ENCODE data around the gene LRRTM4. TPM values are rescaled to one million over a fixed set of nuclear protein-coding genes. Genes with fewer than 3 reads are reported as not detected.

The LRRTM4 gene
- total and polyA plus RNA-seq, 8 donors: 0.38 to 3.3 (median 2.0) TPM

DNA sequence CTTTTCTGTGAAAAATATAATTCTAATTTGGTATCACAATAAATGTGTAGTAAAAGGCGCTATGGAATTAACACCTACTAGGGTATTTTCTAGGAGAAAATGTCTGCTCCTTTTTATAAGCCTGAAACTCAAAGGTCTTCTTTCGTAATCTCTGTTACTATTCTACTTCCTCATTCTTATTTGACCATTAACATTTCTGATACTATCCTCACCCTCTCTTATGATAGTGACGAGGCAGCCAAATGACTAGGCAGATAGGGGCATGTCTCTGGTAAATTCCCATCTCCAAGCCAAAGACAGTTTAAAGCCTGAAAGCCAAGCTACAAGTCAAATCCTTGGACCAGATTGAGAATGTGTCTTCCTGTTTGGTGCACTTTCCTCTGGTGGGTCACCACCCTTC lies 251.7 kb downstream of the LRRTM4 start:
- DNase-seq: no peak
- H3K27me3 ChIP-seq: no peaks in the 10 kb centered on the region
- H3K27ac ChIP-seq: no peak overlapping the region
- peaks cover 0 to 5% of the 10 kb centered on the region in 2 donors for H3K9me3 ChIP-seq
- no peak overlapping the region for H3K4me3 ChIP-seq
- H3K4me1 ChIP-seq: no peaks in the 10 kb centered on the region
- no peak for ATAC-seq
- TF ChIP-seq, protein P1, sequence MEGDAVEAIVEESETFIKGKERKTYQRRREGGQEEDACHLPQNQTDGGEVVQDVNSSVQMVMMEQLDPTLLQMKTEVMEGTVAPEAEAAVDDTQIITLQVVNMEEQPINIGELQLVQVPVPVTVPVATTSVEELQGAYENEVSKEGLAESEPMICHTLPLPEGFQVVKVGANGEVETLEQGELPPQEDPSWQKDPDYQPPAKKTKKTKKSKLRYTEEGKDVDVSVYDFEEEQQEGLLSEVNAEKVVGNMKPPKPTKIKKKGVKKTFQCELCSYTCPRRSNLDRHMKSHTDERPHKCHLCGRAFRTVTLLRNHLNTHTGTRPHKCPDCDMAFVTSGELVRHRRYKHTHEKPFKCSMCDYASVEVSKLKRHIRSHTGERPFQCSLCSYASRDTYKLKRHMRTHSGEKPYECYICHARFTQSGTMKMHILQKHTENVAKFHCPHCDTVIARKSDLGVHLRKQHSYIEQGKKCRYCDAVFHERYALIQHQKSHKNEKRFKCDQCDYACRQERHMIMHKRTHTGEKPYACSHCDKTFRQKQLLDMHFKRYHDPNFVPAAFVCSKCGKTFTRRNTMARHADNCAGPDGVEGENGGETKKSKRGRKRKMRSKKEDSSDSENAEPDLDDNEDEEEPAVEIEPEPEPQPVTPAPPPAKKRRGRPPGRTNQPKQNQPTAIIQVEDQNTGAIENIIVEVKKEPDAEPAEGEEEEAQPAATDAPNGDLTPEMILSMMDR (IDR thresholded peaks at IDR 0.05): no peak
- H3K36me3 ChIP-seq: no peaks in the 10 kb centered on the region
- intact Hi-C loops (cut with DNase I): no loop called here

DNA sequence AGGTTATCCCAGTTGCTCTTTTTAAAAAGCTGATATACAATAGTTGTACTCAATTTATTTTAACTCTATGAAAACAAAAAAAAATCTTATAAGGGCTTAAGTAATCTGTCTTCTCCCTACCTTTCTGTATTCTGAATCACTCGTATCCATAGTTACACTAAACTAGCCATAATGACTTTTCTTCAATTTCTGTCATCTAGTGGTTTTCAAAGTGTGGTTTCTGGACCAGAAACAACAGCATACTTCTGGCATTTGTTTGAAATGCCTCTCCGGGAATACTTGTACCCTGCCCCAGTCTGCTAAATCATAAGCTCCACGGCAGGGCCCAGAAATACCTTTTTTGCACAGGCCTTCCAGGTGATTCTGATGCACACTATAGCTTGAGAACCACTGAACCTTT lies 253.6 kb downstream of the LRRTM4 start:
- no peaks in the 10 kb centered on the region for H3K36me3 ChIP-seq
- TF ChIP-seq, protein P1 (IDR thresholded peaks at IDR 0.05): no peak
- no peaks in the 10 kb centered on the region for H3K4me1 ChIP-seq
- ATAC-seq: no peak
- H3K27me3 ChIP-seq: no peaks in the 10 kb centered on the region
- no peak overlapping the region for H3K4me3 ChIP-seq
- no peak for DNase-seq
- H3K27ac ChIP-seq: no peak overlapping the region
- peaks cover 0 to 5% of the 10 kb centered on the region in 2 donors for H3K9me3 ChIP-seq
- intact Hi-C loops (cut with DNase I): no loop called here

GRCh38 chr2:77232909-77233425 lies 289.2 kb downstream of the LRRTM4 start:
- intact Hi-C loops (cut with DNase I): no loop called here
- DNase-seq (no peak), ATAC-seq (no peak)
- H3K27ac ChIP-seq: no peak overlapping the region
- no peak overlapping the region for H3K4me3 ChIP-seq
- H3K4me1 ChIP-seq: no peaks in the 10 kb centered on the region
- no peaks in the 10 kb centered on the region for H3K36me3 ChIP-seq
- TF ChIP-seq, protein P1 (IDR thresholded peaks at IDR 0.05): no peak
- H3K9me3 ChIP-seq: no peaks in the 10 kb centered on the region
- no peaks in the 10 kb centered on the region for H3K27me3 ChIP-seq

DNA sequence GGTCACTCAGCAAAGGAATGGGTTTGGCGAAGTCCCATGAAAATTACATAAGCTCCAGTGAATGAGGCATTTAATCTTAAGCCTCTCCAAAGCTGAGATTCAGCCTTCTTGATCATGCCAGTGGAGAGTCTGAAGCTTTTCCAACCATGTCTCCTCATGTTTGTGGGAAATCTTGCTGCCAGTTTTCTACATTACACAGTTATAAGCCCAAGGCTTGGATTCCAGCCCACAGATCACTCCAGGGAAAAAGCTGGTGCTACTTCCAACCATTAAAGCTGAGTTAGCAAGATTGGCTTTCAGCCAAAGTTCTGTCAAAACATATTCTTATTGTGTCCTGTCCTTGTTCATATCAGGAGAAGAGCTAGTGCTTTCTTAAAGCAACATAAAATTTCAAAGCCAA lies 293.8 kb downstream of the LRRTM4 start:
- TF ChIP-seq, protein P1 (IDR thresholded peaks at IDR 0.05): no peak
- no peaks in the 10 kb centered on the region for H3K27me3 ChIP-seq
- DNase-seq: peak in 2 of 4 donors; percentile 29 to 36
- H3K9me3 ChIP-seq: peaks cover 0 to 1% of the 10 kb centered on the region in 2 donors
- ATAC-seq: no peak
- H3K36me3 ChIP-seq: no peaks in the 10 kb centered on the region
- H3K4me1 ChIP-seq: no peaks in the 10 kb centered on the region
- H3K27ac ChIP-seq: no peak overlapping the region
- H3K4me3 ChIP-seq: no peak overlapping the region
- intact Hi-C loops (cut with DNase I): no loop called here

DNA sequence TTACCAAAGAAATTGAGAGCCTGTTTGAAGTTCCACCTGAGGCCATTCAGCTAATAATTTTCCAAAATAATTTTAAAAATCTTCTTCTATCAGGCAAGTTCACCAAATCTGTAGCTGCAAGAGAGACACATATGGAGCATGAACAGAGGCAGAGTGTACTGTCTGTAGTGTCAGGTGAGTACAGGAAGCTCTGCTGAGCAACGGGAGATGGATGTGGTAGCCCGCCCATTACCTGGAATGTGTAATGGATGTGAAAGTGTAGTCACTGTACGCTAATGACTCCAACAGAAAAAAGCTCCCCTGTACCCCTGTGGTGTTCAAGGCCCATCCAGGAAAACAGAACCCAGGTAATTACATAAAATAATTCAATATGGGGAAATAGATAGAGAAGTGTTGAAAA lies 311.5 kb downstream of the LRRTM4 start:
- no peak for DNase-seq
- TF ChIP-seq, protein P1 (IDR thresholded peaks at IDR 0.05): no peak

More for the DNA sequence above, 311.5 kb downstream of the LRRTM4 start:
- Histone ChIP-seq H3K36me3 (no peaks in the 10 kb centered on the region), H3K4me3 (no peak overlapping the region), H3K27ac (no peak overlapping the region), H3K9me3 (no peaks in the 10 kb centered on the region), H3K27me3 (no peaks in the 10 kb centered on the region), H3K4me1 (no peaks in the 10 kb centered on the region)
- intact Hi-C loops (cut with DNase I): no loop called here
- ATAC-seq: no peak

Data from left lung (tissue), 10 donors.